OCI-LY3 (cell line): Measurements from ENCODE around the gene NHLH2.

ENCODE experiments used
- EZH2phosphoT487 ChIP-seq: fragments of 200-600 bp; shearing (Covaris generic); IDR thresholded peaks from 2 replicates; pipeline ENCODE4 v1.6.1; 2018; ENCODE audit warnings: antibody characterized with exemption, mixed run types, low read depth
- TF ChIP-seq, protein P1 (sequence below): fragments of 200-600, 300-600 bp; sonication (generic); IDR thresholded peaks from 2 replicates; pipeline ENCODE4 v1.5.1; 2014; ENCODE audit warnings: antibody characterized with exemption, low read length, low read depth

DNA sequence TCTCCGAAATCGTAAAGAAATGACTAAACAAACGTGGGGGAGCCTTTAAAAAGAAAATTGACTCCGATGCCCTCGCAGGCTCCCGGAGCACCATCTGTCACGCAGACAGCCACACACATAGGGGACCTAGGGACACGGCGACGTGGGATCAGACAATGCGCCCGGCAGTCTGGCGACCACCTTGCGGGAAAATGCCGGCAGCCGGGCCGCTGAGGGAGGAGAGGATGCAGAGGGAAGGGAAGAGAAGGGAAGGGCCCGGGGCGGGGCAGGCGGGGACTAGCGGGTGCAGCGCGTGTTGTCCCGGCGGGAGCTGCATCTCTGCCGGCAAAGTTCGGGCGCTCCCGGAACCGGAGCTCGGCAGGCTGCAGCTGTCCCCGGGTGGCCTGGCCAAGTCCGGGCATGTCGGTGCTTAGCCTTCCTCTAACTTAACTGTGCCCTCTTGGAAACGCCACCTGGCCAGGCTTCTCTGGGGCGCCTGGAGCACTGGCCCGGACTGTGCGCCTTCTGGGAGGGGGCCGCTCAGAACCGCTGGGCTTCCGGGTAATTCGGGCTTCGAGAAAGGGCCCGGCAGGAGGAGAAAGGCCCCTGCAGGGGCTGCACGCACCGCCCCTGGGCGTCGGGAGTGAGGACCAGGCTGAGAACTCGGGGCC, 1.8 kb downstream of the NHLH2 start:
- TF ChIP-seq, protein P1, sequence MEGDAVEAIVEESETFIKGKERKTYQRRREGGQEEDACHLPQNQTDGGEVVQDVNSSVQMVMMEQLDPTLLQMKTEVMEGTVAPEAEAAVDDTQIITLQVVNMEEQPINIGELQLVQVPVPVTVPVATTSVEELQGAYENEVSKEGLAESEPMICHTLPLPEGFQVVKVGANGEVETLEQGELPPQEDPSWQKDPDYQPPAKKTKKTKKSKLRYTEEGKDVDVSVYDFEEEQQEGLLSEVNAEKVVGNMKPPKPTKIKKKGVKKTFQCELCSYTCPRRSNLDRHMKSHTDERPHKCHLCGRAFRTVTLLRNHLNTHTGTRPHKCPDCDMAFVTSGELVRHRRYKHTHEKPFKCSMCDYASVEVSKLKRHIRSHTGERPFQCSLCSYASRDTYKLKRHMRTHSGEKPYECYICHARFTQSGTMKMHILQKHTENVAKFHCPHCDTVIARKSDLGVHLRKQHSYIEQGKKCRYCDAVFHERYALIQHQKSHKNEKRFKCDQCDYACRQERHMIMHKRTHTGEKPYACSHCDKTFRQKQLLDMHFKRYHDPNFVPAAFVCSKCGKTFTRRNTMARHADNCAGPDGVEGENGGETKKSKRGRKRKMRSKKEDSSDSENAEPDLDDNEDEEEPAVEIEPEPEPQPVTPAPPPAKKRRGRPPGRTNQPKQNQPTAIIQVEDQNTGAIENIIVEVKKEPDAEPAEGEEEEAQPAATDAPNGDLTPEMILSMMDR = no peak
- no peak for TF ChIP-seq EZH2phosphoT487
